HG02852 (cell line): Measurements from ENCODE around the gene LMTK2.

Experiments used
- ATAC-seq: cut with Tn5 transposase; IDR thresholded peaks from one replicate; pipeline ENCODE4 v1.9.1; 2021; ENCODE audit warnings: mild to moderate bottlenecking, moderate library complexity; ENCODE audit not compliant: unreplicated experiment

Gene LMTK2

DNA sequence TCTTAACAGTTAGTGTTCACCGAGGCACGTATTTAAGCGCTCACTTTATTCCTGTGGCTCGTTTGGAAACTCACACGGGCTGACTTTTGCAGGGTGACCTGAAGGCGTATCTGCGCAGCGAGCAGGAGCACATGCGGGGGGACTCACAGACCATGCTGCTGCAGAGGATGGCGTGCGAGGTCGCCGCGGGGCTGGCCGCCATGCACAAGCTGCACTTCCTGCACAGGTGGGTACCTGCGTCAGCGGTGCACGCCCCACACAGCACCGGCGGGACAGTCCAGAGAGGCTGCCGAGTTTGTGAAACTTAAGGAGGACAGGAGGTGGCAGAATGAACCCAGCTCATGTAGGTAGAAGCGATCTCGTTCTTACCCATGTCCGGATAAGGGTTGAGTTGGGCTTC, 64.8 kb downstream of the LMTK2 start:
- ATAC-seq: no peak

DNA sequence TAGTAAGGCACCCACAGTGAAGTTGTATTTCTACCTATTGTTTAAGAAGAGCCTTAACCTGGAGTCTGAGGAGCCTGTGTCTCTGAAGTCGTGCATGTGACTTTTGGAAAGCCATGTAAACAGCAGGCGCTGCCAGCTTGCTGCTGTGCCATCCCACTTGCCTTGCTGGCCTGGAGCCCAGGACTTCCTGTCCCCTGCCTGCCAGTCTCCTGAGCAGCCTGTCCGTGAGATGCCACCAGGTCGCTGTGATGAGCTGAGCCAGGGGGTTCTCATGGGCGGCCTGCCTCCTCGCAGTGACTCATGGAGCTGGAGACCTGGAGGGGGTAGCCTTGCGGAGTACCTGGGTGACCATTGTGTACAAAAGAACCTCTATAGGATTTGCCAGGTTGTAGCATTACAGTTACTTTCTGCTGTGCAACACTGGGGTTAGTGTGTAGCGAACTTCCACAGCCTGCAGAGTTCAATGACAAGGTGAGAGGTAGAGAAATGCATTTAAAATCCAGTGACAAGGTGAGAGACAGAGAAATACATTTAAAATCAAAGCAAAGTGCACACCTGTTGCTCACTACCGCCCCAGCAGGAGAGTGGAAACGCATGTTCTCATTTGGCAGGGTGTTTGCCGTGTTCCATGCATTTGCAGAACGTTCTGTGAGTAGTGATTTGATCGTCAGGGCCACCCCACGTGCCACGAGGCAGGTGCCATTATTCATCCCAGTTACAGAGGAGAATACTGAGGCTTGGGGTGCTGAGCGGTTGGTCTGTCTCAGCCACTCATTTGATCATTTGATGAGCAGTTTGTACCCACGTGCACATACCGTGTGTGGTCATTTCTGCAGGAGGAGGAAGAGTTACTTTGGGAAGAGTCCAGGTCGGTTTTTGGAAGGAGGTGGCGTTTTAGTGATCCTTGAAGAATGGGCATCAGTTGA, 67.9 kb downstream of the LMTK2 start:
- ATAC-seq: no peak

DNA sequence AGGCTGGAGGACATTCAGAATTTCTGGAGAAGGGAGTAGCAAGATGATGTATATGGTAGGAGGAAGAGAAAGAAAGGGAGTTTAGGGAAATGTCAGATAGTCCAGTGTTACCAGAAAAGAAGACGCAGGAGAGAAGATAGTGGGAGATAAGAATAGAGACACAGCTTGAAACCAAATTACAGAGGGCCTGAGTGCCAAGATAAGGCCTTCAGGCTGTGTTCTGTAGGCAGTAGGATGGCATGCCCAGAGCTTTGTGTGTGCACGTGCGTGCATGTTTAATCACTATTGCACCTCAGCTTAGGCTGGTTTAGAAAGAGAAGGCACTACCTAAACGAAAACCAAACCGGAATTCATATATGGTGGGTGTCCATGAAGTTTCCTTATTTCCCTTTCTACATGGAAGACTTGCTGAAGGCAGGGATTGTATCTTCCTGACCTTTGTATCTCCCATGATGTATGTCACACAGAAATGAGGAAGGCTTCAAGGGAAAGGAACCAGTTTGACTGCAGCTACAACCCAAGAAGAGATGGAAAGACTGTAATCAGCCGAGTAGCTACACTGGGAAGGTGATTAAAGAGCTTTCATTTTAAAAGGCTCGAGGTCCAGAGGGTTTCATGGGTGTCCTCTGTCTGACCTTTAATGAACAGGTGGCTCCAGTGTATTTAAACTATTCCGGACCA, 68.7 kb downstream of the LMTK2 start:
- no peak for ATAC-seq

DNA sequence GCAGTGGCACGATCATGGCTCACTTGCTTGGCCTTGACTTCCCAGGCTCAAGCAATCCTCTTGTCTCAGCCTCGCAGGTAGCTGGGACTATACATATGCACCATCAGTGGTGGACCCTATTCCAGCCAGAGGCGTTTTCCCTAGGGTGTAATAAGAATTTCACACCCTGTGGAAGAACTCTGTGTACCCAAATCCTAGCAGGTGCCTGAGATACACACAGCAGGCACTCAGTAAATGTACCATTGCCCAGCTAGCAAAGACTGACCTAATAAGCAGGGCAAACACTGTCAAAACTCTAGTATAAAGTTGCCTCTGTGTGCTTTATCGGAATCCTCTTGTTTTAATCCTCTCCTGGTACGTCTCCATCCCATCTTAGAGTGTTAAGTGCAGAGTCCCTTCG, 70.9 kb downstream of the LMTK2 start:
- no peak for ATAC-seq

DNA sequence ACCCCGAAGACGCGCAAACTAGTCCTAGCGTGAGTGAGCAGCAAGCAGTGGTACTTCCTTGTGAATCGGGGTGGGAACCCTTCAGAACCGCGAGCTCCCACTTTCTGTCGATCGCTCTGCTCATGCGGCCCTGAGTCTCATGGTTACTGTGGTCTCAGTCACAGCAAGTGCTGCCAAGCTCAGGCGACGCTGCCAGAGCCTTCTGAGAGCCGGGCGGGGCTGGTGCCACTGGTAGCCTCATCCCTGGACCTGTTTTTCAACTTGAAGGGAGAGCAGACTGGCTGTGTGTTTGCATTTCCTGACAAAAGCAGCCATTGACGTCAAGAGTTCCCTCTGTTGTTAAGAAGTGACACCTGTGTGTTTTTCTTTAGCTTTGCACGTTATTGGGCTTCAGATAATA, 71.7 kb downstream of the LMTK2 start:
- ATAC-seq: no peak

DNA sequence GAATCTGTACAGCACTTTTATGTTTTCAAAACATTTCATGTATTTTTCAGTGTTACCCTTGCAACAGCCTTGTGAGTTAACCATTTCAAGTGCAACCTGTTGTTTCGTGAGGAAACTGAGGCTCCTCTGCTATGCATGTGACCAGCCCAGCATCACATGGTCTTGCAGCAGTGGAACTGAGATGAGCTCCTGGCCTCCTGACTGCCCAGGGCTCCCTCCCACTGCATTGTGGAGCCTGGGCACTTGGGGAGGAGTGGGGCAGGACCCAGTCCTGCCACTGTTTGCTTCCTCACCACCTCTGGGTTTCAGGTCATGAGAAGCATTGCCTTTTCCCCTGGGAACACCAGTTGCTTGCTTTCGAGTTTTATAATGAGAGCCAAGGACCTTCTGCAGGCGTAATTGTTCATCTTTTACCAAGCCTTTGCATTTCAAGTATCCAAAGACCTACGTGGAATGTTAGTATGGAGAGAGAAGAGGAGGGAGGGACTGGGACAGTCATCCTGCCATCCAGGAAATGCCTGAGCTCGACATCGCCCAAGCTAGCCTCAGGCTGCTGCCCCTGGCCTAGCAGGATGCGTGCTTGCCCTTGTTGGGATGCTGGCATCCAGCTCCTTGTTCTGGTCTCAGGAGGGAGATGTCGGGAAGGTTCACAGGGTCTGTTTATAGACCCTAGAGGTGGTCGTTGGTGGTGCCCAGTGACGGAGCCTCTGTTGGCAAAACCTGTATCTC, 72.3 kb downstream of the LMTK2 start:
- ATAC-seq: no peak

DNA sequence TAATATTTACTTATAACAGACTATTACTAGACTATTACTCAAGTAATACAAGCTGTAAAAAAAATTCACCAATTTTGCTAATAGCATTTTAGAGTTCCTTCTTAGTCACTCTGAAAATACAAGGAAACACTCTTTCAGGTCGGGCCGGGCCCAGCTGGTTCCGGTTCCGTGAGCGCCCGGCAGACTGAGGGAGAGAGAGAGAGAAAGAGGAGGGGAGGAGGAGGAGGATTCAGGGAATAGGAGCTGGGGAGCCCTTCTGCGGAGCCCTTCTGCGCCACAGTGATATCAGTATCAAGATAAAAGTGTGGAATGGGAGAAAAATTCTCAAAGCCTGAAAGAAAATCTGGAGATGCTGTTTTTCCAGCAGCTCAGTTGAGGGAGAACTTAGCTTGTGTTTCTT, 74.1 kb downstream of the LMTK2 start:
- no peak for ATAC-seq

DNA sequence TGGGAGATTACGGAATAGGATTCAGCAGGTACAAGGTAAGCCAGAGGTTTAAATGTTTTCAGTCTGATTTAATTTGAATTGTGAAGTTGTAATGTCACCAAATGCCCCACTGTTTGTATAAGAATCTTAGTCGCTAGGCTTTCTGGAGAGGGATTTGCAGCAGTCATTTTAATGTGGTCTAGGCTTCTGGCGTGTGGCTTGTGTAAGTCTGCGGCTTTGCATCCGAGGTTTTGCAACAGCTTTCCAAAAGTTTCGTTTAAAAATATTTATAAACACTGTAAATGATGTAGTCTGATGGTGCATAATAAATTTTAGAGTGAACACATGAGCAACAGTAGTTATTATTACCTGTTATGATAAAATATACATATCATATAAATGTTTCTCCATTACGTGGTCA, 78.4 kb downstream of the LMTK2 start:
- no peak for ATAC-seq

DNA sequence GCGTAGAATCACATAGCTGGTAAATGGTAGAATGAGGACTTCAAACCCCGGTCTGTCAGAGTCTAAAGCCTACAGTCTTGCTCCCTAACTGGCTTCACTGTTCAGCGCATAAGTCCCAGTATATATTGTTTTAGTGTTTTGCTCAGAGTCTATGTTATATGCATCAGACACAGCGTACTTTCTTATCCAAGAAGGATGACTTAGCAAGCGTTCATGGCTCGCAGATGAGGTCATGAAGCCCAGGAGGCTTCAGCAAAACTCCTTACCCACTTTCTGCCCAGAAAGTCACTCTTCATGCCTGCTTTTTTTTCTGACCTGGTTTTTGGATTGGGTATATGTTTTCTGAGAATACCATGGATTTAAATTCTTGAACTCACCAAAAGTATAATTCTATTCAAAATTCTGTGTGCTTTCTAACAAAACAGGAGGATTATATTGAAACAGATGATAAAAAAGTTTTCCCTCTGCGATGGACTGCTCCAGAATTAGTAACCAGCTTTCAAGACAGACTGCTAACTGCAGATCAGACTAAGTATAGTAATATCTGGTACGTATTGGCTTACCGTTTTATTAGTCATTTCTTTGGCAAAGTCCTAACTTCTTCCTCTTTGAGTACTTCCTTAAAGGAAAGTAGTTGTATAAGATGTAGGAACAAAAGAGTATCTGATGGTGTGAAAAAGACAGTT, 79.9 kb downstream of the LMTK2 start:
- ATAC-seq: no peak

DNA sequence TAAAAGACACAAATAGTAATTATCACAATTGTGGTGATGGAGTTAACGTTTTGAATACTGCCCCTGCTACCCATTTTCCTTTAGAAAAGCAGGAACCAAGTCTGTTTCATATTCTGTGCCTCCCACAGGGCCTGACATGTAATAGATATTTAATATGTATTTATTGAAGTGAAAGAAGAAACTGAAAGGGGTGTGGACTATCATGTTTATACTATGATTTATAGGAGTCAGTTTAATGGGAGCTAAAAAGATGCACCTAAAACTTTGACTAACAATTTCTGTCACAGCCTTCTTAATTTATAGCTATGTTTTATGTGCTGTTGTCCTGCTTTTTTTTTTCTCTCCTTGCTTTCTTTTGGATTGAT, 80.5 kb downstream of the LMTK2 start:
- no peak for ATAC-seq

DNA sequence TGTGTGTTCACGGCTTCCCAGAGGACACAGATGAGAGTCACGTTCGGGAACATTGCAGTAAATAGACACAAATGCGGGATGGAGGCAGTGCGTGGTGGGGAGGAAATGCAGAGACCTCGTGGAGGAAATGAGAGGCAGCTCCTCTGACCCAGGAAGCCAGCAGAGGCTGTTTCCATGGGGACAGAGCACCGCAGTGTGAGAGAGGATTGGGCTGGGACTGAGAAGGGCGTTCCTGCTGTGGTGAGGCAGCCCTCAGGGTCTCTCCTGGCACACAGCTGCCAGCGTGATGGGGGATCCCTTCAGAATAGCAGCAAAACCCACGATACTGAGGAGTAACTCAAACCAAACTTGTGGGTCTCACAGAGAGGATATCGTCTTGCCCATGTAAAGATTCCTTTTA, 82.9 kb downstream of the LMTK2 start:
- ATAC-seq: no peak

DNA sequence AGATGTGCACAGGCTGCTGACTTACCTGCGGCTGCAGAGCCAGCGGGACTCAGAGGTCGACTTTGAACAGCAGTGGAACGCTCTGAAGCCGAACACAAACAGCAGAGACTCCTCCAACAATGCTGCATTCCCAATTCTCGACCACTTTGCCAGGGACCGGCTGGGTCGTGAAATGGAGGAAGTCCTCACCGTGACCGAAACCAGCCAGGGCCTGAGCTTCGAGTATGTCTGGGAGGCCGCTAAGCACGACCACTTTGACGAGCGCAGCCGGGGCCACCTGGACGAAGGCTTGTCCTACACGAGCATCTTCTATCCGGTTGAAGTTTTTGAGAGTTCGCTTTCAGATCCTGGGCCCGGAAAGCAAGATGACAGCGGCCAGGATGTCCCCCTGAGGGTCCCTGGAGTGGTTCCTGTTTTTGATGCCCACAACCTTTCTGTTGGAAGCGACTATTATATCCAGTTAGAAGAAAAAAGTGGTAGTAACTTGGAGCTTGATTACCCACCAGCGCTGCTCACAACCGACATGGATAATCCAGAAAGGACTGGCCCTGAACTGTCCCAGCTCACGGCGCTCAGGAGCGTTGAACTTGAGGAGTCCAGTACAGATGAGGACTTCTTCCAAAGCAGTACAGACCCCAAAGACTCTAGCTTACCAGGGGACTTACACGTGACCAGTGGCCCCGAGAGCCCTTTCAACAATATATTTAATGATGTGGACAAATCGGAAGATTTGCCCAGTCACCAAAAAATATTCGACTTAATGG, 85.2 kb downstream of the LMTK2 start:
- no peak for ATAC-seq

DNA sequence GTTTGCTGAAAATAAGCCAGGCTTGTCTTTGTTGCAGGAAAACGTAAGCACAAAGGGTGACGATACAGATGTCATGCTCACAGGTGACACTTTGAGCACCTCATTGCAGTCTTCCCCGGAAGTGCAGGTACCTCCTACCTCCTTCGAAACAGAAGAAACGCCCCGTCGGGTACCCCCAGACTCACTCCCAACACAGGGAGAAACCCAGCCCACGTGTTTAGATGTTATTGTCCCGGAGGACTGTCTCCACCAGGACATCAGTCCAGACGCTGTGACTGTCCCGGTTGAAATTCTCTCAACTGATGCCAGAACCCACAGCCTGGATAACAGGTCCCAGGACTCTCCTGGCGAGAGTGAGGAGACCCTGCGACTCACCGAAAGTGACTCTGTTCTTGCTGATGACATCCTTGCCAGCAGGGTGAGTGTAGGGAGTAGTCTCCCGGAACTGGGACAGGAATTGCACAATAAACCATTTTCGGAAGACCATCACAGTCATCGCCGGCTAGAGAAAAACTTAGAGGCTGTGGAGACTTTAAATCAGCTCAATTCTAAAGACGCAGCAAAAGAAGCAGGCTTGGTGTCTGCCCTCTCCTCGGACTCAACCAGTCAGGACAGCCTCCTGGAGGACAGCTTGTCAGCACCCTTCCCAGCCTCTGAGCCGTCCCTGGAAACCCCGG, 86.3 kb downstream of the LMTK2 start:
- ATAC-seq: no peak

DNA sequence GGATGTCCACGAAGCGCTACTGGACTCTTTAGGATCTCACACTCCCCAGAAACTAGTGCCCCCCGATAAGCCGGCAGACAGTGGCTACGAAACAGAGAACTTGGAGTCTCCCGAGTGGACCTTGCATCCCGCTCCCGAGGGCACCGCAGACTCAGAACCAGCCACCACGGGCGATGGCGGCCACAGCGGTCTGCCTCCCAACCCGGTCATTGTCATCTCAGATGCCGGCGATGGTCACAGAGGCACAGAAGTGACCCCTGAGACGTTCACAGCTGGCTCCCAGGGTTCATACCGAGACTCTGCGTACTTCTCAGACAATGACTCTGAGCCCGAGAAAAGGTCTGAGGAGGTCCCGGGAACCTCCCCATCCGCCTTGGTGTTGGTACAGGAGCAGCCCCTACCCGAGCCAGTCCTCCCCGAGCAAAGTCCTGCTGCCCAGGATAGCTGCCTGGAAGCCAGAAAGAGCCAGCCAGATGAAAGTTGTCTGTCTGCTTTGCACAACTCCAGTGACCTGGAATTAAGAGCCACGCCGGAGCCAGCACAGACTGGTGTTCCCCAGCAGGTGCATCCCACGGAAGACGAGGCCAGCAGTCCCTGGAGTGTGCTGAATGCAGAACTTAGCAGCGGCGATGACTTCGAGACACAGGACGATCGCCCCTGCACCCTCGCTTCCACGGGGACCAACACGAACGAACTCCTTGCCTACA, 87.0 kb downstream of the LMTK2 start:
- ATAC-seq: no peak

DNA sequence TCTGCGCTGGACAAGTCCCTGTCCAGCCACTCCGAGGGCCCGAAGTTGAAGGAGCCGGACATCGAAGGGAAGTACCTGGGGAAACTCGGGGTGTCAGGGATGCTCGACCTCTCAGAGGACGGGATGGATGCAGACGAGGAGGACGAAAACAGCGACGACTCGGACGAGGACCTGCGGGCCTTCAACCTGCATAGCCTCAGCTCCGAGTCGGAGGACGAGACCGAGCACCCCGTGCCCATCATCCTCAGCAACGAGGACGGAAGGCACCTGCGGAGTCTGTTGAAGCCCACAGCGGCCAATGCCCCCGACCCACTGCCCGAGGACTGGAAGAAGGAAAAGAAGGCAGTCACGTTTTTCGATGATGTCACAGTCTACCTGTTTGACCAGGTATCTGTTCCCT, 87.5 kb downstream of the LMTK2 start:
- no peak for ATAC-seq

DNA sequence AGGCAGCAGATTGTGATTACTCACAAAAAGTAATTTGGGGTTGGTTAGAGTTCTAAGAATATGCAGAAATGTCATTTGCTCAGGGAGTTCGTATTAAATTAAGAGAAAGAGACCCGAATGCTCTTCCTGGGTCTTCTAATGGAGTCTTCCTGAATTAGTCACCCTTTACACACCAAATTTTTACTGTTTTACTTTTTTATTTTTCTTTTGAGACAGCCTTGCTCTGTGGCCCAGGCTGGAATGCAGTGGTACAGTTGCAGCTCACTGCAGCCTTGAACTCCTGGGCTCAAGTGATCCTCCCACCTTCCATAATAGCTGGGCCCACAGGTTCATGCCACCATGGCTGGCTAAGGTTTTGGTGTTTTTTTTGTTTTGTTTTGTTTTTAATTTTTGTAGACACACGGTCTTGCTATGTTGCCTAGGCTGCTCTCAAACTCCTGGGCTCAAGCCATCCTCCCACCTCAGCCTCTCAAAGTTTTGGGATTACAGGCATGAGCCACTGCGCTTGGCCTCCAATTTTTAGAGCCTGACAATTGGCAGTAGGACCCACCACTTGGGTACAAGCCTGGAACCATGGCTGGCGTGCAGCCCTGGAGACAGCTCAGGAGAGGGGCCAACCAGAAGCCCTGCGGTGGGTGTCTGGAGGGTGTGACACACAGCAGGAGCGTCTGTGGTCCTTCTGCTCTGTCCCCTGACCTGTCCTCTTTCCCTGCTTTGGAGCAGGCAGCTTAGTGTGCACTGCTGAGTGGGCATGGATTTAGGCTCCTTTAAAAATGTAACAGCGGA, 88.2 kb downstream of the LMTK2 start:
- no peak for ATAC-seq

DNA sequence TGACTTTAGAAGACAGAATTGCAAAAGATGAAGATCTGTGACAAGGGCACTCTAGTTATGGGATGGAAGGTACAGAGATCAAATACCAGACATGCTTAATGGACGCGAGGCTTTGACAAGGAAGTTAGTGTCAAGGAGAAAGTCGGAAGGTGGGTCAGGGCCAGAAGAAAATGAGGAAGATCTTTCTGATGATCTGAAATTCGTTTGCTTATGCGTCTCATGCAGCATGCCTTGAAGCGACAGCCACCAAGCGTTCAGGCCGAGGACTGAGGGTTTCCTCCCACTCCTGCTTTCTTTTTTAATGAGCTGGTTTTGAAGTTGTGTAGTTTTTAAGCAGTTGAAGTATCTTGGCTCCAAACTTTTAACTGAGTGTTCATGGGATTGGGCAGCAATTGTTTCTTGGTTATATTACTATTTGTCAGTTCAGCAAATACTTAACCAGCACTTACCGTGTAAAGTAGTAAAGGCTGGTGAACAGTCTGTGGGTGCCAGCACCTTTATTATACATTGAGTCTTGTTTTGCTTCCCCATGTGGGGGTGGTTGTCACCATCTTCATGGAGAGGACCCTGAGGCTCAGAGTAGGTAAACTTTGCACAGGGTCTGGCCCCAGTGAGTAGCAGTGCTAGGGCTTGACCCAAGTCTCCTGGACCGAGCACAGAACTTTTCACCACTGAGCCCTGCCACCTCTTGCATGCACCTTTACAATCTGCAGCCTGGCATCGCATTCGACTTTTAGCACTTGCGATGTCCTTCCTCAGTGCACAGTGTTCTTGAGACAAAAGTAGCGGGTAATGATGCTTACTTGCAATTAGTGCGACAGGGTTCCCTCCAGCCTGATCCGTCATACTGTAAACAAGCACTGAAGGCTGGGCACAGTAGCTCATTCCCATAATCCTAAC, 90.3 kb downstream of the LMTK2 start:
- ATAC-seq: no peak

DNA sequence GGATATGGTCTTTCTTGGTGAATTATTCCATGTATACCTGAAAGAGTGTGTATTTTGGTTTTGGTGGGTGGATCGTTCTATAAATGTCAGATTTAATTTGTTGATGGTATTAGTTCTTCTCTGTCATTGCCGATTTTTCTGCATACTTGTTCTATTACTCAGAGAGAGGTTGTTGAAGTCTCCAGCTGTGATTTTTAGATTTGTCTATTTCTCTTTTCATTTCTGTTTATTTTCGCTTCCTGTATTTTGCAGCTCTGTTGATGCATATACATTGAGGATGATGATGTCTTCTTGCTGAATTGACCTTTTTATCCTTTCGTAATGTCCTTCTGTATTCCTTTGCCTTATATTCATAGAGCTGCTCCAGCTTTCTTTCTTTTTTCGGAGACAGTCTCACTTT, 92.5 kb downstream of the LMTK2 start:
- ATAC-seq: no peak
